ACC112 (cell line): ENCODE data around the gene HPSE2.

Experiments
- H2AFZ ChIP-seq: fragments of 200-600 bp; sonication (generic); one replicate; pipeline ENCODE4 v1.6.0; 2017; ENCODE audit warnings: antibody characterized with exemption, low read length; ENCODE audit not compliant: unreplicated experiment
- H3K27ac ChIP-seq: fragments of 200-600 bp; sonication (generic); 2 replicates; pipeline ENCODE4 v1.5.1; 2014; ENCODE audit warnings: low read depth, mild to moderate bottlenecking, antibody characterized with exemption, low read length, moderate library complexity
- H3K27me3 ChIP-seq: fragments of 200-600 bp; sonication (generic); 2 replicates; pipeline ENCODE4 v1.6.1; 2014; ENCODE audit warnings: mild to moderate bottlenecking, antibody characterized with exemption, low read length, moderate library complexity, mixed read lengths; ENCODE audit not compliant: insufficient read depth
- H3K36me3 ChIP-seq: fragments of 200-600 bp; sonication (generic); 2 replicates; pipeline ENCODE4 v1.6.1; 2016; ENCODE audit warnings: mild to moderate bottlenecking, antibody characterized with exemption, low read length, moderate library complexity, mixed read lengths; ENCODE audit not compliant: insufficient read depth
- H3K4me1 ChIP-seq: fragments of 200-600 bp; sonication (generic); one replicate; pipeline ENCODE4 v1.6.1; 2016; ENCODE audit warnings: low read length, mixed read lengths; ENCODE audit not compliant: insufficient read depth, unreplicated experiment, control insufficient read depth
- H3K4me3 ChIP-seq: fragments of 200-600 bp; sonication (generic); 2 replicates; pipeline ENCODE4 v1.5.1; 2014; ENCODE audit warnings: mild to moderate bottlenecking, low read depth, low read length
- H3K79me2 ChIP-seq: fragments of 200-600 bp; sonication (generic); one replicate; pipeline ENCODE4 v1.6.0; 2016; ENCODE audit warnings: low read length; ENCODE audit not compliant: control insufficient read depth, unreplicated experiment, insufficient read depth

The HPSE2 gene

DNA sequence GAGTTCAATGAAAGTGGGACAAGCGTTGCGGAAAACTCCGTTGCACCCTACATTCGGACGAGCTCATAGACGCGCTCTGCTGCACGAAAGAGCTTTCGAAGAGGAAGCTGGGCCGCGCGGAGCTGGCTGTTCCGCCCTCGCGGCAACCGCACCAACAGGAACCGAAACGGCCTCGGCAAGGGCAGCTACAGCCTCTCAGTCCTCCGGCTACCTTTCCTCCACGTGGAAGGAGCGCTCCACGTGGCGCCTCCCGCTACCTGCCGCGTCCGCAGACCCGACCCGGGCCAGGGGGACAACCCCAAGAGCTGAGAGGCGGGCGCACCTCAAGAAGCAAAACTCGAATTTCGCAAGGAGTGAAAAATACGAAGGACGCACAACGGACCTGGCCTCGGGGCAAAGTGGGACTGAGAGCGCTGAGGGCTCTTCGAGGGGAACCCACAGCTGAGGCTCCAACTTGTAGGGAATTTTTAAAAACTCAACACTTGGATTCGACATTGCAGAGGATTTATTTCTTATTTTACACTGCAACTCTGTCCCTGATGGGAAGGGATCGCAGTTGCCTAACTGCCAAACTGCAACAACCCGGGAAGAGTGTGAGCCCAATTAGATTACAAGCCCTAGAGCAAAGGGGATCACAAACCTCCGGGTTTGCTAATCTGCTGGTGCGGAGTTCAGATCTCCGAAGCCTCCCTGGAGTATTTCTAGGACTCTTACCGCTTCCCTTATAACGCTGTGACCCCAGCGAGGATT is 1.4 kb downstream of the HPSE2 start:
- Histone ChIP-seq H3K79me2 (no peaks in the 10 kb centered on the region), H3K36me3 (no peaks in the 10 kb centered on the region), H2AFZ (peak overlapping the region; percentile 4), H3K27me3 (peaks cover 92% of the 10 kb centered on the region), H3K4me3 (peak overlapping the region; percentile 68), H3K27ac (no peak overlapping the region), H3K4me1 (no peaks in the 10 kb centered on the region)

DNA sequence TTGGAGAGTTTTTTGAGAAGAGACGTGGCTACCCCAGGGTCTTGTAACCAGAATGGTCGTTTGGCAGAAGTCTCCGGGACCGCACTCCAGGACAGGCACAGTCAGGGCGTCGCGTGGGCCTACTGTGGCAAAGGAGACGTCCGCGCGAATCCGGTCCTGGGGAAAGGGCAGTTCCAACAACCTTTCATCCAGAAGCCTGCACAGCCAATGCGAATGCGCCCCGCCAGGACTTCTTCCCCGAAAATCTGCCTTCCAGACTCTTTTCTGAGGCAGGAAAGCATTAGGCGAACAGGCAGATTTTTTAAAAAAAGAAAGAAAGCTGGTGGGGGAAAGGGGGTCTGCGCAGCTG is 2.0 kb downstream of the HPSE2 start:
- H3K4me3 ChIP-seq: peak overlapping the region; percentile 68

DNA sequence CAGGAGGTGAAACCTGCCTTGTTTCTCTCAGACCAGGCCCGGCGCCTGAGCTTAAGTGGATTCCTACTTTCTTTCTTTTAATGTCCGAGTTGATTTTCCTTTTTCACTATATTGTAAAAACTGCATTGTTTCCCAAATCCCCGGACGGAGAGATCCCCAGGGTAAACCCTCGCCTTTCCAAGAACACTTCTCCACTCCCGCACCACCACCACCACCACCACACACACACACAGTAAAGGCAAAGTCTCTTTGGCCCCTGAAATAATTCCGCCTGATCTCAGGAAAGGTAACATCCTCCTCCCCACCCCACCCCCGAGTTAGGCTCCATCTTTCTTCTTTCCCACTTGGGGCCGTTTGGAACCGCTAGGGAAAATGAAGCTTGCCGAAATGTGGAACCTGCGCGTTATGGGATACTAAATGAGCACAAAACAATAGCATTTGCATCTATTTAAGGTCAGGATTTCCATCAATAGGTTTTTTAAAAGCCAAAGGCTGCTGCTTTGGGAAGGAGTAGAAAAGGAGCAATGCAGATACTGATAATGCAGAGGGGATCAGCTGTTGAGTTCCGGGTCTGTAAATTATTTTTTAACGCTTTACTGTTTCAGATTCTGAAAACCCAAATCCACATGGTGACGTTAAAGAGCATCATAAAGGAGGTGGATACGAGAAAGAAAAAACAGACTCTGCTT is 2.5 kb downstream of the HPSE2 start:
- no peaks in the 10 kb centered on the region for H3K79me2 ChIP-seq
- no peak overlapping the region for H2AFZ ChIP-seq
- H3K27me3 ChIP-seq: peaks cover 98% of the 10 kb centered on the region
- H3K27ac ChIP-seq: no peak overlapping the region
- no peaks in the 10 kb centered on the region for H3K36me3 ChIP-seq
- no peaks in the 10 kb centered on the region for H3K4me1 ChIP-seq
- H3K4me3 ChIP-seq: no peak overlapping the region

More for the DNA sequence above, 2.0 kb downstream of the HPSE2 start:
- no peak overlapping the region for H3K27ac ChIP-seq
- H3K36me3 ChIP-seq: no peaks in the 10 kb centered on the region
- H3K79me2 ChIP-seq: no peaks in the 10 kb centered on the region
- H2AFZ ChIP-seq: no peak overlapping the region
- peaks cover 97% of the 10 kb centered on the region for H3K27me3 ChIP-seq
- no peaks in the 10 kb centered on the region for H3K4me1 ChIP-seq

DNA sequence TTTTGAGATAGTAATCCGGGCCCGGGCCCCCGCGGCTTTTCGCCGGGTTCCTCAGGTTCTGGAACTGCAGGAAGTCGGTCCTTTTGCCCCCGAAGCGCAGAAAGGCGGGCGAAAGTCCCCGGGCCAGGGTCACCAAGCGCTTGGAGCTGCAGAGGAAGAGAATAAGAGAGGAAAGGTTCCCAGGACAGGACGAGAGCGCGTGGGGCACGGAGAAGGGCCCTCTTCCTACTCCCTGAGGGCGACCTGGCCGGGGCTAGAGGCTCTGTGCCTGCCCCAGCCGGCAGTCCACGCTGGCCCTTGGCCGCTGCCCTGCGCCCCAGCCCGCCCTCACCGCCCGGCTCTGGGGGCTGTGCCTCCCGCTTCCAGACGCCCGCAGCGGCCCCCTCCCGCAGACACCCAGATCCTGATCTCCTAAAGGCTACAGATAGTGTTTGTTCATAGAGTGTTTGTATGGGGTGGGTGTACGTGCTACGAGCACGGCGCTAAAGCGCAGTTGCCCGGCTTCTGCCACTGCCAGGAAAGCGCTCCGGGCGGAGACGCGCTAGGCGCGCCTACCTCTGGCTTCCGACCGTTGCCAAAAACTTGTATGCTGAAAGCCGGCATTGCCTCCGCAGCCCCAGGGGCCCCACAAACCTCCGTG is 3.2 kb downstream of the HPSE2 start:
- no peaks in the 10 kb centered on the region for H3K4me1 ChIP-seq
- no peak overlapping the region for H3K27ac ChIP-seq
- H3K4me3 ChIP-seq: no peak overlapping the region
- peaks cover 95% of the 10 kb centered on the region for H3K27me3 ChIP-seq
- no peak overlapping the region for H2AFZ ChIP-seq
- no peaks in the 10 kb centered on the region for H3K79me2 ChIP-seq
- no peaks in the 10 kb centered on the region for H3K36me3 ChIP-seq

DNA sequence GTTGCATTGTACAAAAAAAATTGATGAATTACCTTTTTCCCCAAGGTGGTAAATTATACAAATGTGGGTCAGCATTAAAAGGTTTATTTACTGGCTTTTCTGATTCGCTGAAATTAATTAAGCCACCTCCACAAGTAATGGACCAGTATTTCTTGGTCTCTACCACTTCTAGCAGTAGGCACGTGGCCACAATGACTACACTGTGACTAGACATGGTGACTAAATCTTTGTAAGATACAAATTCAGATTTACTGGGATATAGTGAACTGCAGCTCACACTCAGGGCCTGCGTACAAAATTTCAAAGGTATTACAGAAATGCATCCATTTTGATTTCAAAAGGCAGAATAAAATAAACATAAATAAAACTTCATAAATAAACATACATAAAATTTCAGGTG is 10.9 kb downstream of the HPSE2 start:
- Histone ChIP-seq H3K27ac (no peak overlapping the region), H3K27me3 (peaks cover 18% of the 10 kb centered on the region), H3K36me3 (no peaks in the 10 kb centered on the region), H3K4me1 (no peaks in the 10 kb centered on the region), H2AFZ (no peak overlapping the region), H3K79me2 (no peaks in the 10 kb centered on the region), H3K4me3 (no peak overlapping the region)

DNA sequence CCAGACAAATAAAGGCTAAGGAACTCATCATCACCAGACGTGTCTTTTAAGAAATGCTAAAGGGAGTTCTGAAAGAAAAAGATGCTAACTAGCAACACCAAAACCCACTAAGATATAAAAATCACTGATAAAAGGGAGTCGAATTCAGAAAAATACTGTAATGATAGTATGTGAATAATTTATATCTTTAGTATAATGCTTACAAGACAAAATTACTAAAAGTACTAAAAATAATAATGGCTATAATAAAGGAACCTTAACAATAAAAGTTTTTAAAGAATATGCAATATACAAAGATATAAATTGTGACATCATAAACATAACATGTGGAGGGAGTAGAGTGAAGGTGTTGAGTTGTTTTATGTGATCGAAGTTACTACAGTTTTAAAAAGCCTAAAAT is 28.3 kb downstream of the HPSE2 start:
- no peaks in the 10 kb centered on the region for H3K27me3 ChIP-seq
- H3K4me1 ChIP-seq: no peaks in the 10 kb centered on the region
- H2AFZ ChIP-seq: no peak overlapping the region
- H3K27ac ChIP-seq: no peak overlapping the region
- no peaks in the 10 kb centered on the region for H3K79me2 ChIP-seq
- H3K4me3 ChIP-seq: no peak overlapping the region
- H3K36me3 ChIP-seq: no peaks in the 10 kb centered on the region

DNA sequence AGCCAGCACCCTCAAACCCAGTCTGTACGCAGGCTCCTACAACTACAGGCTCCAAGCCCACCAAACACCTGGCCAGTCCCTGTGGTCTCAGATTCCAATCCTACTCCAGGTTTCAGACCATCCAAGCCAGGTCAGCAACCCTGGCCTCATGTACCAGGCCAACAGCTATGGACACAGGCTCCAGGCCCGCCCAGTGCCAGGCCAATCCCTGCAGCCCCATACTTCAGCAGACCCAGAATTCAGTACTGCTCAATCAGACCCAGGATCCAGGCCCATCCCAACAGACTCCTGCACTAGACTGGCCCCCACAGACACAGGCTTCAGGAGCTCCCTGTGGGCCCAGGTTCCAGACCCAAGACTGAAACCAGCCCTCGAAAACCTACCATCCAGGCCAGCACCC is 32.3 kb downstream of the HPSE2 start:
- no peak overlapping the region for H3K4me3 ChIP-seq
- H3K27ac ChIP-seq: no peak overlapping the region
- H3K27me3 ChIP-seq: no peaks in the 10 kb centered on the region
- no peak overlapping the region for H2AFZ ChIP-seq
- H3K4me1 ChIP-seq: no peaks in the 10 kb centered on the region
- no peaks in the 10 kb centered on the region for H3K36me3 ChIP-seq
- no peaks in the 10 kb centered on the region for H3K79me2 ChIP-seq

DNA sequence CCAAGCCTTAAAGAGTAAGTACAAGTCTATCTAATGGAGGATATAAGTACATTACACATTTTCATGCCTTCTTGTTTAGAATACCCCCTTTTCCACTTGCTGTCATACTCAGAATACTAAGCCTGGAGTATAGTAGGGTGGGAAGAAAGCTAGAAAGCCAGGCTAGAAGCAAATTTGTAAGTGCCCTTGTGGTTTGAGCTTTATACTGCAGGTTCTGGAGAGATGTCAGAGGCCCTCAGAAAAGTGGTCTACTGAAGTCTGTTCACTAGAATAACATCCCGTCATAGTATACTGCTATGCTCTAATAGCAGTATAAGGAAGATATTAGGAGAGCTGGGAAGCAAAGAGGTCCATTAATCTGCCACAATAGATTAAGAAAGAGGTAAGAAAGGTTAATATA is 62.7 kb downstream of the HPSE2 start:
- H3K27ac ChIP-seq: no peak overlapping the region
- no peaks in the 10 kb centered on the region for H3K4me1 ChIP-seq
- no peaks in the 10 kb centered on the region for H3K36me3 ChIP-seq
- no peaks in the 10 kb centered on the region for H3K79me2 ChIP-seq
- no peaks in the 10 kb centered on the region for H3K27me3 ChIP-seq
- no peak overlapping the region for H3K4me3 ChIP-seq
- no peak overlapping the region for H2AFZ ChIP-seq

DNA sequence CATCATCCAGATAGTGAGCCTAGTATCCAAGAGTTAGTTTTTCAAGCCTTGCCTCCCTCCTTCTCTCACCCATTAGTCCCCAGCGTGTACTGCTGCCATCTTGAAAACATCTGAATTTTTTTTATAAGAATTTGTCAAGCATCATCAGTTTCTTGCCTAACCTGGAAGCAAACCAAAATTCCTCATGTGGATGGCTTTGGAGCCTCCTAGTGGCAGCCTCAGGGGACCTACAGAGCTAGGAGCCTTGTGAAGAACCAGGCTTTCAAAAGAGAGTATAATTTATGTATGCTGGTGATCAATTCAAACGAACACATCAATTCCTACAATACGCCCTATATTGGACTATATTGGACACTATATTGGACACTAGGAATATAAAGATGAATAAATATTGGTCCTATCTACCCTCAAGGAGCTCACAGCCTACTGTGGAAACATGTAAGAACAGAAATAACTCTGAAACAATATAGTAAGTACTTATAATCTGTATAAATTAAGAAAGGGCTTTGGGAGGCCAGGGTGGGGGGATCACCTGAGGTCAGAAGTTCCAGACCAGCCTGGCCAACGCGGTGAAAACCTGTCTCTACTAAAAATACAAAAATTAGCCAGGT is 63.4 kb downstream of the HPSE2 start:
- H3K27ac ChIP-seq: no peak overlapping the region
- H3K4me3 ChIP-seq: no peak overlapping the region
- H2AFZ ChIP-seq: no peak overlapping the region
- H3K4me1 ChIP-seq: no peaks in the 10 kb centered on the region
- H3K27me3 ChIP-seq: no peaks in the 10 kb centered on the region
- no peaks in the 10 kb centered on the region for H3K36me3 ChIP-seq
- no peaks in the 10 kb centered on the region for H3K79me2 ChIP-seq

DNA sequence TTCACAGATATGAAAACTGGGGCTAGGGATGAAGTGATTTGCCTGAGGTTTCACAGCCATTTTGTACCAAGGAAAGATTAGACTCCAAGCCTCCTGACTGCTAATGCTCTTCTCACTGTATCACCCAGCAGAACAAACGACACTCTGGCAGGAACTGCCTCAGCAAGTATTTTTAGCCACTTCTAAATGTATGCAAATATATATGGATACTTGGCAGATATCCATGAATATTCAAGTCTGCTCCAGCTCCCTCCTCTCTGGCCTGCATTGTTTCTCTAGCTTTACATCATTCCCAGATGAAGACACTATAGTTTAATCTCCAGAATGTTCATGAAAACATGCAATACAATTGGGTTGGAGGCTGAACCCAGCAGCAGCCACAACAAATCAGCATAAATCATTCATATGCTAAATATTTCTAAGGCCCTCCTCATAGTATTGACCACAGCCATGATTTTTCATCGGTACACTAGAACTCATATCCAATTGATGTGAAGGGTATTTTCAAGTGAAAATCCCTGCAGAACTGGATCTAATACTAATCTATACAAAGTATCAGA is 65.5 kb downstream of the HPSE2 start:
- H2AFZ ChIP-seq: no peak overlapping the region

More for the DNA sequence above, 65.5 kb downstream of the HPSE2 start:
- Histone ChIP-seq H3K79me2 (no peaks in the 10 kb centered on the region), H3K27ac (no peak overlapping the region), H3K4me3 (no peak overlapping the region), H3K27me3 (no peaks in the 10 kb centered on the region), H3K4me1 (no peaks in the 10 kb centered on the region), H3K36me3 (no peaks in the 10 kb centered on the region)
